Measurements from ENCODE around the gene SV2B.

GRCh38 chr15:91124132-91124531 is 24.1 kb downstream of the SV2B start:
- no peak for TF ChIP-seq POLR2AphosphoS5 (IDR thresholded peaks at IDR 0.05; ENCODE audit: low read depth, low read length)
- no peak for TF ChIP-seq TAF1 (IDR thresholded peaks at IDR 0.05; ENCODE audit: low read depth, low read length)
- TF ChIP-seq POLR2A (IDR thresholded peaks at IDR 0.05; ENCODE audit: low read depth, low read length), result no peak
- TF ChIP-seq POU2F2 (IDR thresholded peaks at IDR 0.05; ENCODE audit: low read depth, low read length), result no peak
- no peak for TF ChIP-seq SPI1 (IDR thresholded peaks at IDR 0.05; ENCODE audit: low read depth, low read length)
- TF ChIP-seq PAX5 (IDR thresholded peaks at IDR 0.05; ENCODE audit: insufficient read depth, low read length, severe bottlenecking), result no peak
